Breast epithelium (tissue), 3 donors: ENCODE measurements around the gene PBX3.

Experiments
- CTCF ChIP-seq, 3 donors: fragments of 450-650 bp; IDR thresholded peaks; one replicate each; pipeline ENCODE4 v1.5.1; 2016 to 2017; ENCODE audit warnings: antibody characterized with exemption in 3 of 3, mild to moderate bottlenecking in 3 of 3, moderate library complexity in 3 of 3
- POLR2A ChIP-seq: fragments of 450-650 bp; IDR thresholded peaks from one replicate; pipeline ENCODE4 v1.6.1; 2016; ENCODE audit warnings: antibody characterized with exemption, mild to moderate bottlenecking, moderate library complexity

GRCh38 chr9:125964702-125965225, 217.6 kb downstream of the PBX3 start:
- TF ChIP-seq CTCF (IDR thresholded peaks at IDR 0.05) (no peak), POLR2A (no peak)
